NT2/D1 (cell line): ENCODE data around the gene TNP2.

Experiments used
- SUZ12 ChIP-seq: IDR thresholded peaks from 2 replicates; pipeline ENCODE4 v1.6.1; 2011; ENCODE audit not compliant: insufficient read length, insufficient read depth; ENCODE audit errors: extremely low read depth
- ZNF274 ChIP-seq: IDR thresholded peaks from 2 replicates; pipeline ENCODE4 v1.6.1; 2011; ENCODE audit warnings: mild to moderate bottlenecking, low read depth, low read length

DNA sequence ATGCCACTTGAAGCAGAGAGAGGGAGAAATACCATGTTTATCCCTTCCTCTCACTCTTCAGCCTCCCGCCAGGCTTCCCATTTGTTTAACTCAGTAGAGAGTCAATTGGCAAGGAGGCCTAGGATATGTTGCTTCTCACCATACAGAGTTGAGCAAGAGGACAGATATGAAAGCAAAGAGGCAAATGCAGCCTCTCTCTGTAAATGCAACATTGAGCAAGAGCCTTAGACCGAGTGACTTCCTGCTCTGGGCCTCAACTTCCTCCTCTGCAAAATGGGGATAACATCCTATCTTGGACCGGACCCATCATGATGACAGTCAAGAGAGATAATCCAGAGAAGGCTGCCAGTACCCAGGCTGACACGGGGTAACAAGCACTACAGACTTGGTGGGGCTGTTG, 49.9 kb downstream of the TNP2 start:
- TF ChIP-seq ZNF274 (no peak), SUZ12 (no peak)
